ENCODE results near the gene POMP. TPM values are rescaled to one million over a fixed set of nuclear protein-coding genes. Genes with fewer than 3 reads are reported as not detected.

Gene POMP
- polyA plus RNA-seq, 2 of the 4 experiments (the other 2 are of a cell fraction) = 105 to 111 TPM

- H3K4me1 ChIP-seq = no peaks in the 10 kb centered on the region
- DNase-seq (ENCODE audit: low read depth in 1 of 2, low spot score in 1 of 2) (peak; percentile 22 to 63), ATAC-seq (peak; percentile 88 to 91), FAIRE-seq (no peak)
- H3K27ac ChIP-seq = no peak overlapping the region
- ChIA-PET POLR2A (no interaction called here), CTCF (interaction anchor here (0.9 to 1.9 kb wide), 9 partner anchors 11 to 542 kb away, joined by 3 to 6 read pairs (median 4); no protein-coding TSS in a partner anchor)
- peak overlapping the region; percentile 52; the same call in 2 of the 3 replicates for H3K4me2 ChIP-seq
- WGBS (ENCODE audit: missing lambda C conversion rate) = 13% methylated on average over 10 of the region's 10 CpGs
- no peaks in the 10 kb centered on the region for H3K9me3 ChIP-seq
- no peak overlapping the region for H3K4me3 ChIP-seq
- no peak for TF ChIP-seq ZSCAN20 (CRISPR knock-in tag; IDR thresholded peaks at IDR 0.05)
- peak; percentile 70 to 82 for TF ChIP-seq RAD21 (conservative IDR thresholded peaks at IDR 0.05 in 1 of 2, IDR thresholded peaks at IDR 0.05 in 1 of 2)
- no peak for TF ChIP-seq EP300 (IDR thresholded peaks at IDR 0.05)
- TF ChIP-seq SMC3 (IDR thresholded peaks at IDR 0.05) = peak; percentile 53; the same call in 2 of the 3 replicates
- TF ChIP-seq, protein P1, sequence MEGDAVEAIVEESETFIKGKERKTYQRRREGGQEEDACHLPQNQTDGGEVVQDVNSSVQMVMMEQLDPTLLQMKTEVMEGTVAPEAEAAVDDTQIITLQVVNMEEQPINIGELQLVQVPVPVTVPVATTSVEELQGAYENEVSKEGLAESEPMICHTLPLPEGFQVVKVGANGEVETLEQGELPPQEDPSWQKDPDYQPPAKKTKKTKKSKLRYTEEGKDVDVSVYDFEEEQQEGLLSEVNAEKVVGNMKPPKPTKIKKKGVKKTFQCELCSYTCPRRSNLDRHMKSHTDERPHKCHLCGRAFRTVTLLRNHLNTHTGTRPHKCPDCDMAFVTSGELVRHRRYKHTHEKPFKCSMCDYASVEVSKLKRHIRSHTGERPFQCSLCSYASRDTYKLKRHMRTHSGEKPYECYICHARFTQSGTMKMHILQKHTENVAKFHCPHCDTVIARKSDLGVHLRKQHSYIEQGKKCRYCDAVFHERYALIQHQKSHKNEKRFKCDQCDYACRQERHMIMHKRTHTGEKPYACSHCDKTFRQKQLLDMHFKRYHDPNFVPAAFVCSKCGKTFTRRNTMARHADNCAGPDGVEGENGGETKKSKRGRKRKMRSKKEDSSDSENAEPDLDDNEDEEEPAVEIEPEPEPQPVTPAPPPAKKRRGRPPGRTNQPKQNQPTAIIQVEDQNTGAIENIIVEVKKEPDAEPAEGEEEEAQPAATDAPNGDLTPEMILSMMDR (IDR thresholded peaks at IDR 0.05) = peak; percentile 61
- TF ChIP-seq KDM1A (IDR thresholded peaks at IDR 0.05; ENCODE audit: low read depth) = no peak
These were observed 22.1 kb upstream of the POMP start for GRCh38 chr13:28636677-28637317.

DNA sequence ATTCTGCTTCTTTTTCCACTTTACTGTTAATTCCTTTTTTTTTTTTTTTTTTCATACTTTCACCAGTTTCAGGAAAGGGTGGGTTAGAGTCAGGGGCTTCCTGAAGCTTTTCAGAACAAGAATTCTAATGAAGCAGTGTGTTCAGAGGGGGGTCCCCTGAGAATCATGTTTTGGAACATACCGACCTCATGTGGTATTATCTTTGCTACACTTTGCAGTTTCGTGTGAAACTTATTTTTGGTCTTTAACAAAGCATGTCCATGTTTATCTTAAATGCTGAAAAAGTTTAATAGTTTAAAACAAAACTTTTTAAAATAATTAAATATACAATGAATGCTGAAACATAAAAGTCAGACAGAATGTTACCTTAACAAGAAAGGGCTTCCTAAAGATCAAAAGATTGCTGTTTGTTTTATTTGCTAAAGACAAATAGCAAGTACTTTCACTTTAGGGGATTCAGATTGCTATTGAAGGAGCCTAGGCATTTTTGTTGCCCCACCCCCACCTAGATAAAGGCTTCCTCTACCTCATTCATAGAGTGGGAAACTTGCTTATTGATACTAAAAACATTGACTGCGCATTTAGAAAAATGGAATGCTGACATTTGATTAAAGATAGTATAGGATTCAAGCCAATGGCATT lies 21.1 kb upstream of the POMP start:
- FAIRE-seq (no peak), ATAC-seq (no peak), DNase-seq (ENCODE audit: low read depth in 1 of 2, low spot score in 1 of 2) (no peak)
- TF ChIP-seq MAZ (IDR thresholded peaks at IDR 0.05; ENCODE audit: borderline replicate concordance, low read depth, low read length) = no peak
- no peak for TF ChIP-seq ZFP36 (IDR thresholded peaks at IDR 0.05; ENCODE audit: borderline replicate concordance, partially characterized antibody)
- TF ChIP-seq FOSL2 (IDR thresholded peaks at IDR 0.05) = no peak
- no peak for TF ChIP-seq FOSL2 (CRISPR knock-in tag; IDR thresholded peaks at IDR 0.05)
- TF ChIP-seq HDAC2 (IDR thresholded peaks at IDR 0.05) = no peak
- no peak for TF ChIP-seq ESRRA (IDR thresholded peaks at IDR 0.05; ENCODE audit: borderline replicate concordance, low read length)
- TF ChIP-seq NFE2L2 (conservative IDR thresholded peaks at IDR 0.05; ENCODE audit: low read length) = no peak
- no peak for TF ChIP-seq ZNF302 (CRISPR knock-in tag; IDR thresholded peaks at IDR 0.05)
- no peak for TF ChIP-seq NR3C1 (IDR thresholded peaks at IDR 0.05)
- TF ChIP-seq EHF (CRISPR knock-in tag; IDR thresholded peaks at IDR 0.05) = no peak
- TF ChIP-seq MAX (IDR thresholded peaks at IDR 0.05) = no peak
- no peak for TF ChIP-seq RAD21 (conservative IDR thresholded peaks at IDR 0.05 in 1 of 2, IDR thresholded peaks at IDR 0.05 in 1 of 2)
- TF ChIP-seq USF2 (IDR thresholded peaks at IDR 0.05) = no peak
- no peak for TF ChIP-seq PHF8 (IDR thresholded peaks at IDR 0.05; ENCODE audit: borderline replicate concordance, low read depth)
- TF ChIP-seq KDM1A (IDR thresholded peaks at IDR 0.05; ENCODE audit: low read depth) = no peak
- TF ChIP-seq POLR2AphosphoS2 (conservative IDR thresholded peaks at IDR 0.05; ENCODE audit: low read length) = no peak
- no peak for TF ChIP-seq HOXB13 (CRISPR knock-in tag; IDR thresholded peaks at IDR 0.05; ENCODE audit: low read depth)
- TF ChIP-seq, protein P2, sequence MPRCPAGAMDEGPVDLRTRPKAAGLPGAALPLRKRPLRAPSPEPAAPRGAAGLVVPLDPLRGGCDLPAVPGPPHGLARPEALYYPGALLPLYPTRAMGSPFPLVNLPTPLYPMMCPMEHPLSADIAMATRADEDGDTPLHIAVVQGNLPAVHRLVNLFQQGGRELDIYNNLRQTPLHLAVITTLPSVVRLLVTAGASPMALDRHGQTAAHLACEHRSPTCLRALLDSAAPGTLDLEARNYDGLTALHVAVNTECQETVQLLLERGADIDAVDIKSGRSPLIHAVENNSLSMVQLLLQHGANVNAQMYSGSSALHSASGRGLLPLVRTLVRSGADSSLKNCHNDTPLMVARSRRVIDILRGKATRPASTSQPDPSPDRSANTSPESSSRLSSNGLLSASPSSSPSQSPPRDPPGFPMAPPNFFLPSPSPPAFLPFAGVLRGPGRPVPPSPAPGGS (IDR thresholded peaks at IDR 0.05) = no peak
- no peak for TF ChIP-seq JUN (IDR thresholded peaks at IDR 0.05)
- Histone ChIP-seq H3K4me1 (no peaks in the 10 kb centered on the region), H3K4me2 (no peak overlapping the region), H3K27ac (no peak overlapping the region), H3K4me3 (no peak overlapping the region), H3K9me3 (no peaks in the 10 kb centered on the region)
- WGBS (ENCODE audit: missing lambda C conversion rate) = 13% methylated on average over 3 of the region's 3 CpGs
- ChIA-PET CTCF (interaction anchor here (0.6 to 3.0 kb wide), 5 partner anchors 30 to 1213 kb away, joined by 3 to 12 read pairs (median 3); partner anchors contain the start of gene GTF3A), POLR2A (no interaction called here)

Data from A549 (cell line).